Heart left ventricle (tissue), 13 donors: ENCODE data around the gene VILL.

Experiments used
- CTCF ChIP-seq, 12 donors: fragments of 200-600 bp; sonication (generic) in 4 of 12; IDR thresholded peaks; one replicate each; pipeline versions ENCODE4 v1.5.0 to v1.8.0; 2018 to 2022; ENCODE audit warnings: antibody characterized with exemption in 12 of 12, mild to moderate bottlenecking in 5 of 12
- POLR2A ChIP-seq, 2 donors: fragments of 450-650 bp; IDR thresholded peaks; one replicate each; pipeline ENCODE4 v1.6.1; 2017; ENCODE audit warnings: antibody characterized with exemption in 2 of 2, mild to moderate bottlenecking in 2 of 2, moderate library complexity in 2 of 2
- donor health status: ischemic (EF 13 %, LVEDD 7.1; RV severe dilation, severe dysfunction).
- donor health status: DM: no; HTN: yes; CAD: no.
- donor health status: DM: no; HTN: no; CAD: no.
- donor health status: ischemic (EF 25% LVEDD 6.9; RV normal size, moderate dysfunction).
- donor health status: ischemic (EF 25% LVEDD 5.7; RV mildly dilated, moderate dysfunction).
- donor health status: ischemic (EF 35%, LVEDD 5.7; RV mildly dilated, moderate dysfunction).
- donor health status: nonischemic (EF 11% LVEDD 7.7; RV severe dilation, severe dysfunction).
- donor health status: DM: yes; HTN: yes; CAD: no.
- donor health status: PGD.
- donor health status: ischemic (EF 29% LVEDD 5.4; RV normal size, mild dysfunction).
- donor health status: nonischemic (EF 23%, LVEDD 6.1; RV moderate dilation, normal function).

GRCh38 chr3:37973246-37974054 is 17.1 kb upstream of the VILL start:
- TF ChIP-seq CTCF (IDR thresholded peaks at IDR 0.05) (no peak), POLR2A (IDR thresholded peaks at IDR 0.05) (no peak)
